HG03520 (cell line): ENCODE data around the gene ERG.

ENCODE experiments used
- ATAC-seq: cut with Tn5 transposase; IDR thresholded peaks from one replicate; pipeline ENCODE4 v1.9.1; 2021; ENCODE audit warnings: mild to moderate bottlenecking, moderate library complexity; ENCODE audit not compliant: unreplicated experiment

Gene ERG

GRCh38 chr21:38340131-38340530 lies 158.1 kb downstream of the ERG start:
- ATAC-seq = no peak

GRCh38 chr21:38337793-38338192 lies 160.5 kb downstream of the ERG start:
- ATAC-seq = no peak

- ATAC-seq = no peak
These were observed 163.4 kb downstream of the ERG start for GRCh38 chr21:38334866-38335265.

GRCh38 chr21:38333301-38334272 lies 164.7 kb downstream of the ERG start:
- no peak for ATAC-seq

GRCh38 chr21:38330666-38331065 lies 167.6 kb downstream of the ERG start:
- no peak for ATAC-seq
